ENCODE results near the gene ZMAT5.

The ZMAT5 gene

GRCh38 chr22:29726512-29727130 lies 40.2 kb downstream of the ZMAT5 start:
- DNase-seq = no peak

- no peak for DNase-seq
Measured at GRCh38 chr22:29726106-29726505, 40.7 kb downstream of the ZMAT5 start.

- no peak for DNase-seq
Measured at GRCh38 chr22:29724843-29725242, 42.0 kb downstream of the ZMAT5 start.

- DNase-seq = no peak
Measured at GRCh38 chr22:29723766-29724165, 43.0 kb downstream of the ZMAT5 start.

- DNase-seq = no peak
Measured at GRCh38 chr22:29722587-29722986, 44.2 kb downstream of the ZMAT5 start.

GRCh38 chr22:29722151-29722550 lies 44.7 kb downstream of the ZMAT5 start:
- DNase-seq = no peak

GRCh38 chr22:29720811-29721323 lies 45.9 kb downstream of the ZMAT5 start:
- DNase-seq = no peak

GRCh38 chr22:29719899-29720645 lies 46.7 kb downstream of the ZMAT5 start, which contains the start of gene CABP7:
CABP7 (plus strand) TSS chr22:29720003; CDS start chr22:29720425, 422 bp downstream.
- DNase-seq = no peak

GRCh38 chr22:29718949-29719898 lies 47.6 kb downstream of the ZMAT5 start:
- no peak for DNase-seq

- DNase-seq = no peak
Measured at GRCh38 chr22:29717789-29718188, 49.0 kb downstream of the ZMAT5 start.

- peak; percentile 9 for DNase-seq
Measured at GRCh38 chr22:29716814-29717545, 49.8 kb downstream of the ZMAT5 start.

GRCh38 chr22:29715705-29716104 lies 51.1 kb downstream of the ZMAT5 start:
- no peak for DNase-seq

- DNase-seq = no peak
Measured at GRCh38 chr22:29715240-29715639, 51.6 kb downstream of the ZMAT5 start.

GRCh38 chr22:29713156-29713727 lies 53.6 kb downstream of the ZMAT5 start:
- no peak for DNase-seq

- DNase-seq = no peak
Measured at GRCh38 chr22:29712119-29712518, 54.7 kb downstream of the ZMAT5 start.

- DNase-seq = no peak
Measured at GRCh38 chr22:29710922-29711593, 55.7 kb downstream of the ZMAT5 start.

- no peak for DNase-seq
Measured at GRCh38 chr22:29710193-29710592, 56.6 kb downstream of the ZMAT5 start.

GRCh38 chr22:29707471-29707870 lies 59.3 kb downstream of the ZMAT5 start:
- no peak for DNase-seq

GRCh38 chr22:29707010-29707409 lies 59.8 kb downstream of the ZMAT5 start:
- DNase-seq = no peak

GRCh38 chr22:29706486-29706885 lies 60.3 kb downstream of the ZMAT5 start:
- no peak for DNase-seq

- DNase-seq = no peak
Measured at GRCh38 chr22:29705651-29706050, 61.2 kb downstream of the ZMAT5 start.
